K562 treated with DMSO at 1 percent for 12 hours (cell line): ENCODE measurements around the gene ACVR2A. TPM values are rescaled to one million over a fixed set of nuclear protein-coding genes. Genes with fewer than 3 reads are reported as not detected.

Source experiments
- total RNA-seq: library from RNA; unstranded; fragments of 300-600 nt; gene quantifications from 2 replicates; pipeline ENCODE4 v1.2.3, GENCODE V29; 2022; ENCODE audit not compliant: insufficient read depth

Gene ACVR2A
- 1.1 and 3.0 TPM in 2 replicates for total RNA-seq

GRCh38 chr2:147844697-147845410 is at the start of gene ACVR2A:
Gene ACVR2A, plus strand, starts transcription at chr2:147845029. Its CDS starts 124 bp downstream, at chr2:147845153.

Other genes starting within 250 kb of the ACVR2A start
- 15.5 and 25.1 TPM in 2 replicates for gene ORC4, start 175.7 kb downstream of the ACVR2A start, total RNA-seq
- gene MBD5, start 176.1 kb downstream of the ACVR2A start, total RNA-seq = 1.9 and 8.3 TPM in 2 replicates